ENCODE measurements around the gene LRRN4.

Gene LRRN4

GRCh38 chr20:6046432-6046831 is 7.4 kb downstream of the LRRN4 start:
- ChIA-PET POLR2A (no interaction called here), CTCF (no interaction called here)
- DNase-seq (ENCODE audit: extremely low spot score) = no peak
- TF ChIP-seq PKNOX1 (IDR thresholded peaks at IDR 0.05) (no peak), TARDBP (IDR thresholded peaks at IDR 0.05) (no peak), HDGF (IDR thresholded peaks at IDR 0.05; ENCODE audit: borderline replicate concordance) (no peak), FOXA1 (IDR thresholded peaks at IDR 0.05) (no peak), NFRKB (IDR thresholded peaks at IDR 0.05) (no peak), CTBP1 (IDR thresholded peaks at IDR 0.05; ENCODE audit: borderline replicate concordance) (no peak), ARNT (IDR thresholded peaks at IDR 0.05) (no peak), ZNF384 (IDR thresholded peaks at IDR 0.05) (no peak)

- TF ChIP-seq ELF4 (IDR thresholded peaks at IDR 0.05) = no peak
- no peak for TF ChIP-seq CTBP1 (IDR thresholded peaks at IDR 0.05; ENCODE audit: borderline replicate concordance)
- TF ChIP-seq SUZ12 (IDR thresholded peaks at IDR 0.05) = no peak
- TF ChIP-seq TARDBP (IDR thresholded peaks at IDR 0.05) = no peak
- no peak for TF ChIP-seq ARNT (IDR thresholded peaks at IDR 0.05)
- TF ChIP-seq FOXK2 (IDR thresholded peaks at IDR 0.05) = no peak
- no peak for TF ChIP-seq LEF1 (IDR thresholded peaks at IDR 0.05; ENCODE audit: borderline replicate concordance)
- no peak for TF ChIP-seq PKNOX1 (IDR thresholded peaks at IDR 0.05)
- no peak for TF ChIP-seq SP1 (IDR thresholded peaks at IDR 0.05)
- no peak for TF ChIP-seq L3MBTL2 (conservative IDR thresholded peaks at IDR 0.05)
- no peak for TF ChIP-seq ZNF384 (IDR thresholded peaks at IDR 0.05)
- TF ChIP-seq FOXA1 (IDR thresholded peaks at IDR 0.05) = no peak
- no peak for TF ChIP-seq NFRKB (IDR thresholded peaks at IDR 0.05)
- no peak for TF ChIP-seq HDGF (IDR thresholded peaks at IDR 0.05; ENCODE audit: borderline replicate concordance)
- no peak for TF ChIP-seq BHLHE40 (IDR thresholded peaks at IDR 0.05; ENCODE audit: borderline replicate concordance)
- TF ChIP-seq FOXM1 (IDR thresholded peaks at IDR 0.05; ENCODE audit: borderline replicate concordance) = no peak
- ChIA-PET CTCF (no interaction called here), POLR2A (no interaction called here)
- DNase-seq (ENCODE audit: extremely low spot score) = no peak
These were observed 8.3 kb downstream of the LRRN4 start for GRCh38 chr20:6045566-6045965.

GRCh38 chr20:6044115-6044514 is 9.7 kb downstream of the LRRN4 start:
- POLR2A ChIA-PET = no interaction called here
- no peak for DNase-seq (ENCODE audit: extremely low spot score)
- CTCF ChIA-PET = no interaction called here
- TF ChIP-seq FOXA1 (IDR thresholded peaks at IDR 0.05) (no peak), ZNF384 (IDR thresholded peaks at IDR 0.05) (no peak), ARNT (IDR thresholded peaks at IDR 0.05) (no peak), FOXM1 (IDR thresholded peaks at IDR 0.05; ENCODE audit: borderline replicate concordance) (no peak), L3MBTL2 (conservative IDR thresholded peaks at IDR 0.05) (no peak), SUZ12 (IDR thresholded peaks at IDR 0.05) (no peak), FOXK2 (IDR thresholded peaks at IDR 0.05) (no peak)

GRCh38 chr20:6041808-6042265 is 12.0 kb downstream of the LRRN4 start:
- DNase-seq (ENCODE audit: extremely low spot score) = no peak
- POLR2A ChIA-PET = no interaction called here
- CTCF ChIA-PET = no interaction called here
- TF ChIP-seq SP1 (IDR thresholded peaks at IDR 0.05) = no peak
- no peak for TF ChIP-seq SUZ12 (IDR thresholded peaks at IDR 0.05)
- no peak for TF ChIP-seq BHLHE40 (IDR thresholded peaks at IDR 0.05; ENCODE audit: borderline replicate concordance)
- TF ChIP-seq FOXA1 (IDR thresholded peaks at IDR 0.05) = no peak
- TF ChIP-seq CTBP1 (IDR thresholded peaks at IDR 0.05; ENCODE audit: borderline replicate concordance) = no peak
- TF ChIP-seq FOXM1 (IDR thresholded peaks at IDR 0.05; ENCODE audit: borderline replicate concordance) = no peak
- no peak for TF ChIP-seq LEF1 (IDR thresholded peaks at IDR 0.05; ENCODE audit: borderline replicate concordance)
- no peak for TF ChIP-seq PKNOX1 (IDR thresholded peaks at IDR 0.05)
- TF ChIP-seq ARNT (IDR thresholded peaks at IDR 0.05) = no peak
- TF ChIP-seq ELF4 (IDR thresholded peaks at IDR 0.05) = no peak
- TF ChIP-seq FOXK2 (IDR thresholded peaks at IDR 0.05) = no peak
- no peak for TF ChIP-seq TARDBP (IDR thresholded peaks at IDR 0.05)
- no peak for TF ChIP-seq HDGF (IDR thresholded peaks at IDR 0.05; ENCODE audit: borderline replicate concordance)
- no peak for TF ChIP-seq L3MBTL2 (conservative IDR thresholded peaks at IDR 0.05)
- no peak for TF ChIP-seq ZNF384 (IDR thresholded peaks at IDR 0.05)
- no peak for TF ChIP-seq NFRKB (IDR thresholded peaks at IDR 0.05)

GRCh38 chr20:6040958-6041807 is 12.7 kb downstream of the LRRN4 start:
- ChIA-PET POLR2A (no interaction called here), CTCF (no interaction called here)
- TF ChIP-seq L3MBTL2 (conservative IDR thresholded peaks at IDR 0.05) = no peak
- no peak for TF ChIP-seq LEF1 (IDR thresholded peaks at IDR 0.05; ENCODE audit: borderline replicate concordance)
- TF ChIP-seq FOXA1 (IDR thresholded peaks at IDR 0.05) = no peak
- TF ChIP-seq BHLHE40 (IDR thresholded peaks at IDR 0.05; ENCODE audit: borderline replicate concordance) = no peak
- TF ChIP-seq ZNF384 (IDR thresholded peaks at IDR 0.05) = no peak
- no peak for DNase-seq (ENCODE audit: extremely low spot score)

- CTCF ChIA-PET = no interaction called here
- TF ChIP-seq CTBP1 (IDR thresholded peaks at IDR 0.05; ENCODE audit: borderline replicate concordance) (no peak), FOXM1 (IDR thresholded peaks at IDR 0.05; ENCODE audit: borderline replicate concordance) (no peak), ELF4 (IDR thresholded peaks at IDR 0.05) (no peak), HDGF (IDR thresholded peaks at IDR 0.05; ENCODE audit: borderline replicate concordance) (no peak), ARNT (IDR thresholded peaks at IDR 0.05) (no peak), SP1 (IDR thresholded peaks at IDR 0.05) (no peak), TARDBP (IDR thresholded peaks at IDR 0.05) (no peak), BHLHE40 (IDR thresholded peaks at IDR 0.05; ENCODE audit: borderline replicate concordance) (no peak), L3MBTL2 (conservative IDR thresholded peaks at IDR 0.05) (no peak), SUZ12 (IDR thresholded peaks at IDR 0.05) (no peak), FOXK2 (IDR thresholded peaks at IDR 0.05) (no peak), NFRKB (IDR thresholded peaks at IDR 0.05) (no peak), LEF1 (IDR thresholded peaks at IDR 0.05; ENCODE audit: borderline replicate concordance) (no peak), FOXA1 (IDR thresholded peaks at IDR 0.05) (no peak), PKNOX1 (IDR thresholded peaks at IDR 0.05) (no peak), ZNF384 (IDR thresholded peaks at IDR 0.05) (no peak)
- POLR2A ChIA-PET = no interaction called here
These were observed 13.3 kb downstream of the LRRN4 start for GRCh38 chr20:6040540-6040939.

More at GRCh38 chr20:6040540-6040939, 13.3 kb downstream of the LRRN4 start:
- no peak for DNase-seq (ENCODE audit: extremely low spot score)

Data from HEK293T (cell line).